HEK293 (cell line): ENCODE data around the gene BMP6.

Experiments
- ZNF76 ChIP-seq: fragments of 450-650 bp; formaldehyde crosslinking; IDR thresholded peaks from 2 replicates; pipeline ENCODE4; 2016; ENCODE audit warnings: low read depth, missing biosample characterization, missing genetic modification characterization, borderline replicate concordance
- ZNF792 ChIP-seq: fragments of 450-650 bp; formaldehyde crosslinking; IDR thresholded peaks from 2 replicates; pipeline ENCODE4 v1.5.1; 2016; ENCODE audit warnings: missing biosample characterization, missing genetic modification characterization
- ZSCAN4 ChIP-seq: fragments of 450-650 bp; formaldehyde crosslinking; IDR thresholded peaks from 2 replicates; pipeline ENCODE4 v1.5.1; 2017; ENCODE audit warnings: missing biosample characterization, missing genetic modification characterization
- TF ChIP-seq, protein P1 (sequence below): fragments of 450-650 bp; formaldehyde crosslinking; IDR thresholded peaks from 2 replicates; pipeline ENCODE4 v1.5.1; 2016; ENCODE audit warnings: missing biosample characterization, missing genetic modification characterization

GRCh38 chr6:7770111-7770510 lies 44.2 kb downstream of the BMP6 start:
- no peak for TF ChIP-seq ZNF792
- TF ChIP-seq ZNF76 (tag by site-specific recombination), result no peak
- TF ChIP-seq, protein P1, sequence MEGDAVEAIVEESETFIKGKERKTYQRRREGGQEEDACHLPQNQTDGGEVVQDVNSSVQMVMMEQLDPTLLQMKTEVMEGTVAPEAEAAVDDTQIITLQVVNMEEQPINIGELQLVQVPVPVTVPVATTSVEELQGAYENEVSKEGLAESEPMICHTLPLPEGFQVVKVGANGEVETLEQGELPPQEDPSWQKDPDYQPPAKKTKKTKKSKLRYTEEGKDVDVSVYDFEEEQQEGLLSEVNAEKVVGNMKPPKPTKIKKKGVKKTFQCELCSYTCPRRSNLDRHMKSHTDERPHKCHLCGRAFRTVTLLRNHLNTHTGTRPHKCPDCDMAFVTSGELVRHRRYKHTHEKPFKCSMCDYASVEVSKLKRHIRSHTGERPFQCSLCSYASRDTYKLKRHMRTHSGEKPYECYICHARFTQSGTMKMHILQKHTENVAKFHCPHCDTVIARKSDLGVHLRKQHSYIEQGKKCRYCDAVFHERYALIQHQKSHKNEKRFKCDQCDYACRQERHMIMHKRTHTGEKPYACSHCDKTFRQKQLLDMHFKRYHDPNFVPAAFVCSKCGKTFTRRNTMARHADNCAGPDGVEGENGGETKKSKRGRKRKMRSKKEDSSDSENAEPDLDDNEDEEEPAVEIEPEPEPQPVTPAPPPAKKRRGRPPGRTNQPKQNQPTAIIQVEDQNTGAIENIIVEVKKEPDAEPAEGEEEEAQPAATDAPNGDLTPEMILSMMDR, result no peak
- no peak for TF ChIP-seq ZSCAN4
